Gastrocnemius medialis (tissue), 4 donors: ENCODE results near the gene NTM.
"Not testable (repeated sequence)": the region's sequence is repeated elsewhere in the genome, so short reads cannot be mapped to it uniquely, and the experiment has no call there.

Experiments used
- POLR2A ChIP-seq, 2 donors: fragments of 450-650 bp; IDR thresholded peaks; one replicate each; pipeline ENCODE4 v1.6.1; 2017; ENCODE audit warnings: antibody characterized with exemption in 2 of 2, mild to moderate bottlenecking in 2 of 2, moderate library complexity in 2 of 2
- TF ChIP-seq, protein P1 (sequence below), 5 experiments: fragments of 450-650 bp in 3 of 5; fragments of 200-600 bp in 2 of 5; sonication (generic) in 2 of 5; IDR thresholded peaks in 4 of 5; conservative IDR thresholded peaks in 1 of 5; 1 replicate in 4 of 5; 2 replicates in 1 of 5; pipeline ENCODE4 v1.5.1; 2016 to 2019; ENCODE audit warnings: antibody characterized with exemption in 5 of 5, mild to moderate bottlenecking in 3 of 5, moderate library complexity in 3 of 5

- TF ChIP-seq POLR2A (IDR thresholded peaks at IDR 0.05), result not testable (repeated sequence)
- TF ChIP-seq, protein P1, sequence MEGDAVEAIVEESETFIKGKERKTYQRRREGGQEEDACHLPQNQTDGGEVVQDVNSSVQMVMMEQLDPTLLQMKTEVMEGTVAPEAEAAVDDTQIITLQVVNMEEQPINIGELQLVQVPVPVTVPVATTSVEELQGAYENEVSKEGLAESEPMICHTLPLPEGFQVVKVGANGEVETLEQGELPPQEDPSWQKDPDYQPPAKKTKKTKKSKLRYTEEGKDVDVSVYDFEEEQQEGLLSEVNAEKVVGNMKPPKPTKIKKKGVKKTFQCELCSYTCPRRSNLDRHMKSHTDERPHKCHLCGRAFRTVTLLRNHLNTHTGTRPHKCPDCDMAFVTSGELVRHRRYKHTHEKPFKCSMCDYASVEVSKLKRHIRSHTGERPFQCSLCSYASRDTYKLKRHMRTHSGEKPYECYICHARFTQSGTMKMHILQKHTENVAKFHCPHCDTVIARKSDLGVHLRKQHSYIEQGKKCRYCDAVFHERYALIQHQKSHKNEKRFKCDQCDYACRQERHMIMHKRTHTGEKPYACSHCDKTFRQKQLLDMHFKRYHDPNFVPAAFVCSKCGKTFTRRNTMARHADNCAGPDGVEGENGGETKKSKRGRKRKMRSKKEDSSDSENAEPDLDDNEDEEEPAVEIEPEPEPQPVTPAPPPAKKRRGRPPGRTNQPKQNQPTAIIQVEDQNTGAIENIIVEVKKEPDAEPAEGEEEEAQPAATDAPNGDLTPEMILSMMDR (IDR thresholded peaks at IDR 0.05 in 4 of 5, conservative IDR thresholded peaks at IDR 0.05 in 1 of 5), result not testable (repeated sequence)
These were observed 310.0 kb downstream of the NTM start for GRCh38 chr11:131680448-131680847.
